K562 (cell line): ENCODE results near the gene LRRC3C. TPM values are rescaled to one million over a fixed set of nuclear protein-coding genes. Genes with fewer than 3 reads are reported as not detected.
A peak's percentile ranks its signal among the peaks of the same experiment; 100 is the strongest.

Source experiments
- CBX3 ChIP-seq, 2 experiments: IDR thresholded peaks; 1 replicate in 1 of 2; 2 replicates in 1 of 2; pipeline ENCODE4 v1.6.1; 2012; ENCODE audit warnings: inconsistent platforms in 2 of 2, low read length in 2 of 2, borderline replicate concordance in 1 of 2, control low read depth in 1 of 2
- KLF6 ChIP-seq: fragments of 250-450 bp; sonication (Bioruptor Pico); IDR thresholded peaks from 2 replicates; pipeline ENCODE4 v1.4.0; 2020; ENCODE audit warnings: mild to moderate bottlenecking, moderate library complexity, borderline replicate concordance
- MEIS2 ChIP-seq: fragments of 450-650 bp; IDR thresholded peaks from 2 replicates; pipeline ENCODE4 v1.6.1; 2014; ENCODE audit warnings: mild to moderate bottlenecking; ENCODE audit not compliant: partially characterized antibody
- ZBED1 ChIP-seq: IDR thresholded peaks from 2 replicates; pipeline ENCODE4 v1.6.1; 2014
- polyA plus RNA-seq, 8 experiments: library from polyadenylated mRNA; depleted of rRNA in 4 of 8; stranded (reverse) in 5 of 8; unstranded in 3 of 8; fragments of >200 nt; fragmentation: Nextera tagmentation in 2 of 8; fragmentation: Illumina TruSeq in 1 of 8; extraction: Ambion mirVana in 2 of 8; extraction: Trizol in 1 of 8; gene quantifications; 2 replicates each; pipeline versions ENCODE4 v1.2.1 to v1.2.3, GENCODE V29; 2011 to 2014; ENCODE audit warnings: inconsistent platforms in 1 of 8, missing spikeins in 1 of 8
- total RNA-seq, 7 experiments: library from RNA; depleted of rRNA in 6 of 7; stranded (reverse); fragments of >200 nt in 6 of 7; fragmentation: Illumina TruSeq in 2 of 7; extraction: Trizol in 2 of 7; gene quantifications; 2 replicates each; pipeline versions ENCODE4 v1.2.1 to v1.2.3, GENCODE V29; 2011 to 2021; ENCODE audit warnings: low replicate concordance in 1 of 7
- TF ChIP-seq, protein P1 (sequence below): fragments of 200-600 bp; sonication (generic); IDR thresholded peaks from one replicate; pipeline ENCODE4 v1.6.1; 2012; ENCODE audit warnings: mild to moderate bottlenecking, low read depth, low read length, inconsistent platforms
- TF ChIP-seq, protein P2 (sequence below): fragments of 450-650 bp; IDR thresholded peaks from 2 replicates; pipeline ENCODE4 v1.6.1; 2017; ENCODE audit warnings: antibody characterized with exemption
- TF ChIP-seq, protein P3 (sequence below): fragments of 250-450 bp; sonication (Bioruptor Pico); IDR thresholded peaks from 2 replicates; pipeline ENCODE4 v1.4.0; 2020

The LRRC3C gene
- total and polyA plus RNA-seq, 9 of the 15 experiments (the other 6 are each of a cell fraction or from before 2014, with no cell fraction given) = not detected

DNA sequence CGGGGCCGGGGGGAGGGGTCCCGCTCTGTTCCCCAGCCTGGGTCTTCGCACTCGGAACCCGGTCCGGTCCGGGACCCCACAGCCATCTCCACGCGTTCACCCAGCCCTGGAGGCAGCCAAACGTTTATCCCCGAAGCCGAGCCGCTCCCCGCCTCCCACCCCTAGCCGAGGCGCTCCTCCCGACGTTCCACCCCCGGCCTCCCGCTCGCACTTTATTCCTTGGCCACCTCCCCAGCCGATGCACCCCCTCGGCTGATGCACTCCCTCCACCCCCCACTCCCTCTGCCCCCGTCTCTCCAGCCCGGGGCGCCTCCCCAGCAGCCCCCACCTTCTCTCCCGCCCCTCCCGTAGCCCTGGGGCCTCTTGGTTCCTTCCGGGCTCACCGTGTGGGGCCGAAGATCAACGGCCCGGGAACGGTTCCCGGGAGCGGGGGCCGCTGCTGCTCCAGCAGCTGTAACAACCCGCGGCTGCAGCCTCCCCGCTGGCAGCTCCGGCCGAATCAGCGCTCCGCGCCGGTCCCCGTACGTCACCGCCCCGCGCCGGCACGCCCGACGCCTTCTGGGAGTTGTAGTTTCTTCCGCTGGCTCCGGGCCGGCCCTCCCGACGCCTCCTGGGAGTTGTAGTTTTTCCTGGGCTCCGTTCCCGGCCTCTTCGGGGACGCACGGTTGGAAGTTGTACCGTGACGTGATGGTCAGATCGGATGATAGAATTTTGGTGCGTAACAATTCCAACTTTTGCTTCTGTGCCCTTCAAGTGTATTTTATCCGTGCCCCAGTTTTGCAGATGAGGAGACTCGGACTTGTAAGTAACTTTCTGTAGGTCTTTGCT lies at the start of gene LRRC3C, which contains the start of gene ORMDL3 (continued):
- TF ChIP-seq, protein P1, sequence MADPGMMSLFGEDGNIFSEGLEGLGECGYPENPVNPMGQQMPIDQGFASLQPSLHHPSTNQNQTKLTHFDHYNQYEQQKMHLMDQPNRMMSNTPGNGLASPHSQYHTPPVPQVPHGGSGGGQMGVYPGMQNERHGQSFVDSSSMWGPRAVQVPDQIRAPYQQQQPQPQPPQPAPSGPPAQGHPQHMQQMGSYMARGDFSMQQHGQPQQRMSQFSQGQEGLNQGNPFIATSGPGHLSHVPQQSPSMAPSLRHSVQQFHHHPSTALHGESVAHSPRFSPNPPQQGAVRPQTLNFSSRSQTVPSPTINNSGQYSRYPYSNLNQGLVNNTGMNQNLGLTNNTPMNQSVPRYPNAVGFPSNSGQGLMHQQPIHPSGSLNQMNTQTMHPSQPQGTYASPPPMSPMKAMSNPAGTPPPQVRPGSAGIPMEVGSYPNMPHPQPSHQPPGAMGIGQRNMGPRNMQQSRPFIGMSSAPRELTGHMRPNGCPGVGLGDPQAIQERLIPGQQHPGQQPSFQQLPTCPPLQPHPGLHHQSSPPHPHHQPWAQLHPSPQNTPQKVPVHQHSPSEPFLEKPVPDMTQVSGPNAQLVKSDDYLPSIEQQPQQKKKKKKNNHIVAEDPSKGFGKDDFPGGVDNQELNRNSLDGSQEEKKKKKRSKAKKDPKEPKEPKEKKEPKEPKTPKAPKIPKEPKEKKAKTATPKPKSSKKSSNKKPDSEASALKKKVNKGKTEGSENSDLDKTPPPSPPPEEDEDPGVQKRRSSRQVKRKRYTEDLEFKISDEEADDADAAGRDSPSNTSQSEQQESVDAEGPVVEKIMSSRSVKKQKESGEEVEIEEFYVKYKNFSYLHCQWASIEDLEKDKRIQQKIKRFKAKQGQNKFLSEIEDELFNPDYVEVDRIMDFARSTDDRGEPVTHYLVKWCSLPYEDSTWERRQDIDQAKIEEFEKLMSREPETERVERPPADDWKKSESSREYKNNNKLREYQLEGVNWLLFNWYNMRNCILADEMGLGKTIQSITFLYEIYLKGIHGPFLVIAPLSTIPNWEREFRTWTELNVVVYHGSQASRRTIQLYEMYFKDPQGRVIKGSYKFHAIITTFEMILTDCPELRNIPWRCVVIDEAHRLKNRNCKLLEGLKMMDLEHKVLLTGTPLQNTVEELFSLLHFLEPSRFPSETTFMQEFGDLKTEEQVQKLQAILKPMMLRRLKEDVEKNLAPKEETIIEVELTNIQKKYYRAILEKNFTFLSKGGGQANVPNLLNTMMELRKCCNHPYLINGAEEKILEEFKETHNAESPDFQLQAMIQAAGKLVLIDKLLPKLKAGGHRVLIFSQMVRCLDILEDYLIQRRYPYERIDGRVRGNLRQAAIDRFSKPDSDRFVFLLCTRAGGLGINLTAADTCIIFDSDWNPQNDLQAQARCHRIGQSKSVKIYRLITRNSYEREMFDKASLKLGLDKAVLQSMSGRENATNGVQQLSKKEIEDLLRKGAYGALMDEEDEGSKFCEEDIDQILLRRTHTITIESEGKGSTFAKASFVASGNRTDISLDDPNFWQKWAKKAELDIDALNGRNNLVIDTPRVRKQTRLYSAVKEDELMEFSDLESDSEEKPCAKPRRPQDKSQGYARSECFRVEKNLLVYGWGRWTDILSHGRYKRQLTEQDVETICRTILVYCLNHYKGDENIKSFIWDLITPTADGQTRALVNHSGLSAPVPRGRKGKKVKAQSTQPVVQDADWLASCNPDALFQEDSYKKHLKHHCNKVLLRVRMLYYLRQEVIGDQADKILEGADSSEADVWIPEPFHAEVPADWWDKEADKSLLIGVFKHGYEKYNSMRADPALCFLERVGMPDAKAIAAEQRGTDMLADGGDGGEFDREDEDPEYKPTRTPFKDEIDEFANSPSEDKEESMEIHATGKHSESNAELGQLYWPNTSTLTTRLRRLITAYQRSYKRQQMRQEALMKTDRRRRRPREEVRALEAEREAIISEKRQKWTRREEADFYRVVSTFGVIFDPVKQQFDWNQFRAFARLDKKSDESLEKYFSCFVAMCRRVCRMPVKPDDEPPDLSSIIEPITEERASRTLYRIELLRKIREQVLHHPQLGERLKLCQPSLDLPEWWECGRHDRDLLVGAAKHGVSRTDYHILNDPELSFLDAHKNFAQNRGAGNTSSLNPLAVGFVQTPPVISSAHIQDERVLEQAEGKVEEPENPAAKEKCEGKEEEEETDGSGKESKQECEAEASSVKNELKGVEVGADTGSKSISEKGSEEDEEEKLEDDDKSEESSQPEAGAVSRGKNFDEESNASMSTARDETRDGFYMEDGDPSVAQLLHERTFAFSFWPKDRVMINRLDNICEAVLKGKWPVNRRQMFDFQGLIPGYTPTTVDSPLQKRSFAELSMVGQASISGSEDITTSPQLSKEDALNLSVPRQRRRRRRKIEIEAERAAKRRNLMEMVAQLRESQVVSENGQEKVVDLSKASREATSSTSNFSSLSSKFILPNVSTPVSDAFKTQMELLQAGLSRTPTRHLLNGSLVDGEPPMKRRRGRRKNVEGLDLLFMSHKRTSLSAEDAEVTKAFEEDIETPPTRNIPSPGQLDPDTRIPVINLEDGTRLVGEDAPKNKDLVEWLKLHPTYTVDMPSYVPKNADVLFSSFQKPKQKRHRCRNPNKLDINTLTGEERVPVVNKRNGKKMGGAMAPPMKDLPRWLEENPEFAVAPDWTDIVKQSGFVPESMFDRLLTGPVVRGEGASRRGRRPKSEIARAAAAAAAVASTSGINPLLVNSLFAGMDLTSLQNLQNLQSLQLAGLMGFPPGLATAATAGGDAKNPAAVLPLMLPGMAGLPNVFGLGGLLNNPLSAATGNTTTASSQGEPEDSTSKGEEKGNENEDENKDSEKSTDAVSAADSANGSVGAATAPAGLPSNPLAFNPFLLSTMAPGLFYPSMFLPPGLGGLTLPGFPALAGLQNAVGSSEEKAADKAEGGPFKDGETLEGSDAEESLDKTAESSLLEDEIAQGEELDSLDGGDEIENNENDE = no peak
- TF ChIP-seq, protein P2, sequence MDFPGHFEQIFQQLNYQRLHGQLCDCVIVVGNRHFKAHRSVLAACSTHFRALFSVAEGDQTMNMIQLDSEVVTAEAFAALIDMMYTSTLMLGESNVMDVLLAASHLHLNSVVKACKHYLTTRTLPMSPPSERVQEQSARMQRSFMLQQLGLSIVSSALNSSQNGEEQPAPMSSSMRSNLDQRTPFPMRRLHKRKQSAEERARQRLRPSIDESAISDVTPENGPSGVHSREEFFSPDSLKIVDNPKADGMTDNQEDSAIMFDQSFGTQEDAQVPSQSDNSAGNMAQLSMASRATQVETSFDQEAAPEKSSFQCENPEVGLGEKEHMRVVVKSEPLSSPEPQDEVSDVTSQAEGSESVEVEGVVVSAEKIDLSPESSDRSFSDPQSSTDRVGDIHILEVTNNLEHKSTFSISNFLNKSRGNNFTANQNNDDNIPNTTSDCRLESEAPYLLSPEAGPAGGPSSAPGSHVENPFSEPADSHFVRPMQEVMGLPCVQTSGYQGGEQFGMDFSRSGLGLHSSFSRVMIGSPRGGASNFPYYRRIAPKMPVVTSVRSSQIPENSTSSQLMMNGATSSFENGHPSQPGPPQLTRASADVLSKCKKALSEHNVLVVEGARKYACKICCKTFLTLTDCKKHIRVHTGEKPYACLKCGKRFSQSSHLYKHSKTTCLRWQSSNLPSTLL = no peak
- TF ChIP-seq ZBED1 = 0 out of 2 replicates have a peak, but pooled peaks have one; percentile 45
- no peak for TF ChIP-seq MEIS2
- TF ChIP-seq, protein P3, sequence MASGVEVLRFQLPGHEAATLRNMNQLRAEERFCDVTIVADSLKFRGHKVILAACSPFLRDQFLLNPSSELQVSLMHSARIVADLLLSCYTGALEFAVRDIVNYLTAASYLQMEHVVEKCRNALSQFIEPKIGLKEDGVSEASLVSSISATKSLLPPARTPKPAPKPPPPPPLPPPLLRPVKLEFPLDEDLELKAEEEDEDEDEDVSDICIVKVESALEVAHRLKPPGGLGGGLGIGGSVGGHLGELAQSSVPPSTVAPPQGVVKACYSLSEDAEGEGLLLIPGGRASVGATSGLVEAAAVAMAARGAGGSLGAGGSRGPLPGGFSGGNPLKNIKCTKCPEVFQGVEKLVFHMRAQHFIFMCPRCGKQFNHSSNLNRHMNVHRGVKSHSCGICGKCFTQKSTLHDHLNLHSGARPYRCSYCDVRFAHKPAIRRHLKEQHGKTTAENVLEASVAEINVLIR (CRISPR knock-in tag) = peak; percentile 99
- no peak; a peak in 1 of 3 replicates for TF ChIP-seq CBX3 (IDR thresholded peaks at IDR 0.05; ENCODE audit: borderline replicate concordance in 1 of 2, low read length in 2 of 2)
- peak; percentile 69; the same call in 1 of the 2 replicates for TF ChIP-seq KLF6
